Heart right ventricle (tissue), 16 donors: ENCODE results near the gene STRIP1. TPM values are rescaled to one million over a fixed set of nuclear protein-coding genes. Genes with fewer than 3 reads are reported as not detected.
A peak's percentile ranks its signal among the peaks of the same experiment; 100 is the strongest.

Source experiments
- ATAC-seq, 8 donors: fragments of 200-7000 bp; cut with Tn5 transposase; one replicate each; pipeline ENCODE4 v1.9.1; 2020; ENCODE audit warnings: mild to moderate bottlenecking in 8 of 8, moderate library complexity in 8 of 8, moderate number of reproducible peaks in 1 of 8
- DNase-seq, 2 donors: peaks; one replicate each; pipeline ENCODE4 v3.0.0-alpha.2; 2020
- H3K27ac ChIP-seq, 10 donors: fragments of 200-600 bp; sonication (generic) in 2 of 10; one replicate each; pipeline versions ENCODE4 v1.5.0 to v1.8.0; 2020 to 2022; ENCODE audit warnings: mild to moderate bottlenecking in 3 of 10
- H3K27me3 ChIP-seq, 7 donors: fragments of 200-600 bp; one replicate each; pipeline ENCODE4 v1.8.0; 2021 to 2022; ENCODE audit warnings: mild to moderate bottlenecking in 2 of 7
- H3K36me3 ChIP-seq, 9 donors: fragments of 200-600 bp; sonication (generic) in 1 of 9; one replicate each; pipeline versions ENCODE4 v1.5.0 to v1.8.0; 2020 to 2022; ENCODE audit warnings: mild to moderate bottlenecking in 2 of 9
- H3K4me1 ChIP-seq, 9 donors: fragments of 200-600 bp; sonication (generic) in 1 of 9; one replicate each; pipeline versions ENCODE4 v1.5.0 to v1.8.0; 2020 to 2022; ENCODE audit warnings: mild to moderate bottlenecking in 4 of 9
- H3K4me3 ChIP-seq, 10 donors: fragments of 200-600 bp; sonication (generic) in 2 of 10; one replicate each; pipeline versions ENCODE4 v1.5.0 to v1.8.0; 2020 to 2022; ENCODE audit warnings: mild to moderate bottlenecking in 7 of 10, moderate library complexity in 2 of 10
- H3K9me3 ChIP-seq, 11 donors: fragments of 200-600 bp in 10 of 11; sonication (generic) in 2 of 11; one replicate each; pipeline versions ENCODE4 v1.5.0 to v1.8.0; 2013 to 2022; ENCODE audit warnings: mild to moderate bottlenecking in 2 of 11, control low read depth in 1 of 11, moderate library complexity in 1 of 11
- WGBS, 2 donors: extraction: QIAGEN DNeasy Blood & Tissue Kit; methylation state at CpG; one replicate each; pipeline ENCODE4 v1.1.7; 2013; ENCODE audit warnings: inconsistent platforms in 1 of 2; 5-methylcytosine and 5-hydroxymethylcytosine counted together
- intact Hi-C, 10 donors: fragments of 100-400 bp; cut with DNase I; formaldehyde crosslinking; loops; one replicate each; pipeline versions ENCODE4 v1.11.1 to v1.14.2; 2022
- polyA plus RNA-seq, 2 donors: library from polyadenylated mRNA; stranded (reverse); fragments of 200-250 nt; gene quantifications; one replicate each; pipeline ENCODE4 v1.2.3, GENCODE V29; 2013
- total RNA-seq, 10 donors: library from RNA; stranded (reverse); fragmentation: NEBNext Ultra II Directional in 3 of 10; extraction: Animal tissue kit (Norgen Biotek cat#: 25700) in 3 of 10; gene quantifications; one replicate each; pipeline versions ENCODE4 v1.2.1 to v1.2.4, GENCODE V29; 2021 to 2023
- TF ChIP-seq, protein P1 (sequence below), 9 donors: fragments of 200-600 bp; sonication (generic) in 2 of 9; IDR thresholded peaks; one replicate each; pipeline versions ENCODE4 v1.5.0 to v1.8.0; 2021 to 2022; ENCODE audit warnings: antibody characterized with exemption in 9 of 9, mild to moderate bottlenecking in 5 of 9, moderate library complexity in 1 of 9
- donor health status: Arrhythmogenic right ventricular cardiomyopathy.
- donor health status: ischemic (EF 13 %, LVEDD 7.1; RV severe dilation, severe dysfunction).
- donor health status: healthy with polysubstance abuse.
- donor health status: DM: no; HTN: yes; CAD: no.
- donor health status: DM: no; HTN: no; CAD: no.
- donor health status: ischemic (EF 25% LVEDD 6.9; RV normal size, moderate dysfunction).
- donor health status: ischemic (EF 25% LVEDD 5.7; RV mildly dilated, moderate dysfunction).
- donor health status: healthy.
- donor health status: DM: yes; HTN: yes; CAD: no.
- donor health status: Ischemic cardiomyopathy.
- donor health status: ischemic (EF 35%, LVEDD 5.7; RV mildly dilated, moderate dysfunction).
- donor health status: nonischemic (EF 11% LVEDD 7.7; RV severe dilation, severe dysfunction).
- donor health status: DM: yes; HTN: yes; CAD: no.
- donor health status: PGD.
- donor health status: ischemic (EF 29% LVEDD 5.4; RV normal size, mild dysfunction).
- donor health status: nonischemic (EF 23%, LVEDD 6.1; RV moderate dilation, normal function).

The STRIP1 gene
- total and polyA plus RNA-seq, 12 donors = 10.3 to 23.2 (median 18.5) TPM

DNA sequence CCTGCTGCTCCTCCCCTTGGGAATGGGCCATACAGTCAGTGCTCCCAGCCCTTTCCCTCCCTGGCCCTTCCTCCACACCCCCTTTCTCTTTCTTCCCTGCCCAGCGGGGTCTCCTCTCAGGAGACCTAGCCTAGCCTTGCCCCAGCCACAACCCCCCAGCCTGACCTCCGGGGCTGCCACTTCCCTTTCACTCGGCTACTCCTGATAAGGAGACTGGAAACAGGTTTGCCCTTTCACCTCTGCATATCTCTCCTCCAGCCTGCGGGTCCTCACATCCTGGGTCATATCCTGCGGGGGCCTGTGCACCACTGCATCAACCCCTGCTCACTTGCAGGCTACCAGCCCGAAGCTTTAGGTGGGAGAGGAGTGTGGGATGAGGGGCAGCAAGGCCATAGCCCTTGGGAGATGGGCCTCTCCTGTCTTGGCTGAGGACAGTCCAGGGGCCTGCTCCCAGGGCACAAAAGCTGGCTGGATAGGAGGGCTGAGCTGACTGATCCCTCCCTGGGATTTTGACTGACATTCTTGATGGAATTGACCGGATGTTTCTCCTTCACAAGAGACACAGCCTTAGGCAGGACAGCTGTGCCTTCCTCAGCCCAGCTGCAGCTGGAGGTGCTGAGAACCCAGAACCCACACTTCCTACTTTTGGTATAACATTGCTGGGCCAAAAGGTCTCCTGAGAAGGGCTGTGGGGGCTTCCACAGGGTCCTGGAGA, 55.3 kb downstream of the STRIP1 start:
- Histone ChIP-seq H3K27me3 (peaks cover 0 to 37% (median 15%) of the 10 kb centered on the region in 7 donors), H3K9me3 (no peaks in the 10 kb centered on the region), H3K4me3 (no peak overlapping the region), H3K36me3 (no peaks in the 10 kb centered on the region), H3K27ac (no peak overlapping the region), H3K4me1 (peaks cover 0 to 16% (median 3%) of the 10 kb centered on the region in 9 donors)
- ATAC-seq (peak in 3 of 8 donors; percentile 10 to 34 (median 10)), DNase-seq (no peak)
- TF ChIP-seq, protein P1, sequence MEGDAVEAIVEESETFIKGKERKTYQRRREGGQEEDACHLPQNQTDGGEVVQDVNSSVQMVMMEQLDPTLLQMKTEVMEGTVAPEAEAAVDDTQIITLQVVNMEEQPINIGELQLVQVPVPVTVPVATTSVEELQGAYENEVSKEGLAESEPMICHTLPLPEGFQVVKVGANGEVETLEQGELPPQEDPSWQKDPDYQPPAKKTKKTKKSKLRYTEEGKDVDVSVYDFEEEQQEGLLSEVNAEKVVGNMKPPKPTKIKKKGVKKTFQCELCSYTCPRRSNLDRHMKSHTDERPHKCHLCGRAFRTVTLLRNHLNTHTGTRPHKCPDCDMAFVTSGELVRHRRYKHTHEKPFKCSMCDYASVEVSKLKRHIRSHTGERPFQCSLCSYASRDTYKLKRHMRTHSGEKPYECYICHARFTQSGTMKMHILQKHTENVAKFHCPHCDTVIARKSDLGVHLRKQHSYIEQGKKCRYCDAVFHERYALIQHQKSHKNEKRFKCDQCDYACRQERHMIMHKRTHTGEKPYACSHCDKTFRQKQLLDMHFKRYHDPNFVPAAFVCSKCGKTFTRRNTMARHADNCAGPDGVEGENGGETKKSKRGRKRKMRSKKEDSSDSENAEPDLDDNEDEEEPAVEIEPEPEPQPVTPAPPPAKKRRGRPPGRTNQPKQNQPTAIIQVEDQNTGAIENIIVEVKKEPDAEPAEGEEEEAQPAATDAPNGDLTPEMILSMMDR (IDR thresholded peaks at IDR 0.05) = no peak
- 53 to 56% methylated on average over 7 of the region's 7 CpGs for WGBS, 2 donors
- intact Hi-C loops = no loop called here

DNA sequence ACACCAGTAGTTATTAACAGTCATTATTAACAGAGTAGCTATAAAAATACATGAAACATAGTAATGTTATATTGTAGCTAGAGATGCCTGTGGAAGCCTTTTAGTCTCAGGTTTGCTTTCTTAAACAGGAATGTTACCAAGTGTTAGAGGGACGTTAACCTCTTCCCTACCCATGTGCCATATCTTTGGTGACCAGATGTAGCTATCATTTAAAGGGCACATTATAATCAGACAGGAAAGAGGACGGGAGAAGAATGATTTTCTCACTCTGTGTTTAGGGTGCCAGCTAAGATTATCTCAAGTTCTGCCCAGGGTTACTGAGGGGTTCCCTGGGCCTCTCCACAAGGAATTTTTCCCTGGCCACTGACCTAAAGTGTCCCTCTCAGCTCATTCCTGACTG, 57.0 kb downstream of the STRIP1 start:
- ATAC-seq (no peak), DNase-seq (no peak)
- Histone ChIP-seq H3K36me3 (no peaks in the 10 kb centered on the region), H3K4me1 (peaks cover 0 to 10% (median 3%) of the 10 kb centered on the region in 9 donors), H3K9me3 (no peaks in the 10 kb centered on the region), H3K4me3 (no peak overlapping the region), H3K27ac (no peak overlapping the region), H3K27me3 (peaks cover 0 to 29% (median 12%) of the 10 kb centered on the region in 7 donors)
- WGBS, 2 donors = 70 to 73% methylated on average over 2 of the region's 2 CpGs
- intact Hi-C loops = no loop called here
- TF ChIP-seq, protein P1 (IDR thresholded peaks at IDR 0.05) = no peak

DNA sequence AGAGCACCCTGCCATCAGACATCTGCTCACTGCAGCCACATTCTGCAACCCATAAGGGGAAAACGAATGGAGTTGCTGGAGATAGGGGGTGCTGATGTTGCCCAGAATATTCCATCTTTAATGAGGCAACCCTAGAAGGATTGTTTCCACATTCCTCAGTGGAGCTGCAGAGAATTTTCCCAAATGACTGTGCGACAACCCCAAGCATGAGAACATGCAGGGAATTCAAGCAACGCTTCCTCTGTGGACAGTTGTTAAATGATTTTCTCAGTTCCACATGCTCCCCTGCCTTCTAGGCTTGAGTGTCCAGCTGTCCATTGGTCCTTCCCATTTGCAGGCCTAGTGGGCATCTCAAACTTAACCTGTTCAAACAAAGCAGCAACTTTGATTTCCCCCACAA, 57.4 kb downstream of the STRIP1 start:
- Histone ChIP-seq H3K9me3 (no peaks in the 10 kb centered on the region), H3K4me1 (peaks cover 0 to 10% (median 3%) of the 10 kb centered on the region in 9 donors), H3K4me3 (no peak overlapping the region), H3K36me3 (no peaks in the 10 kb centered on the region), H3K27me3 (peaks cover 0 to 25% (median 13%) of the 10 kb centered on the region in 7 donors), H3K27ac (no peak overlapping the region)
- TF ChIP-seq, protein P1 (IDR thresholded peaks at IDR 0.05) = no peak
- 73 to 79% methylated on average over 3 of the region's 3 CpGs for WGBS, 2 donors
- intact Hi-C loops = no loop called here
- DNase-seq (no peak), ATAC-seq (no peak)

DNA sequence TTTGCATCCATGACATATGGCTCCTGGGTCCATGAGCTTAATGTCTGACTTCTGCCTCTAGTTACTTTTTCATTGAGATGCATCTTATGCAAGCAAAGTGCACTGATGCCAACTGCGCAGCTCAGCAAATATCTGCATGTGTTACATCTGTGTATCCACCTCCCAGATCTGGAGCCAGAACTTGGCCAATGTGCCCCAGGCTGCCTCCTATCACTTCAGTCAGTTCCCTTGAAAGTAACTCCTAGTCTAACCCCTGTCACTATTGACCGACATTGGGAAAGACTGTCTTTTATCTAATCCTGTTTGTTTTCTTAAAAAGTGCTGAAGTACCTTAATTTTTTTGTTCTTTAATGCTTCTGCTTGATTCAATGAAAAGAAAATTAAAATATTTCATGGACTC, 58.6 kb downstream of the STRIP1 start:
- WGBS, 2 donors = 87 to 92% methylated on average over 2 of the region's 2 CpGs
- no peak for DNase-seq
- H3K9me3 ChIP-seq = no peaks in the 10 kb centered on the region

More for the DNA sequence above, 58.6 kb downstream of the STRIP1 start:
- Histone ChIP-seq H3K27me3 (peaks cover 0 to 18% (median 13%) of the 10 kb centered on the region in 7 donors), H3K36me3 (no peaks in the 10 kb centered on the region), H3K4me1 (peaks cover 0 to 10% (median 3%) of the 10 kb centered on the region in 9 donors), H3K27ac (no peak overlapping the region), H3K4me3 (no peak overlapping the region)
- ATAC-seq = no peak
- intact Hi-C loops = no loop called here
- TF ChIP-seq, protein P1 (IDR thresholded peaks at IDR 0.05) = no peak
